Fibroblast of skin of left quadriceps (primary cell): ENCODE results near the gene RAPGEF5.

Experiments
- DNase-seq, 2 experiments: peaks; one replicate each; pipeline ENCODE4 v3.0.0-alpha.2; 2013; ENCODE audit warnings: low read depth in 2 of 2

The RAPGEF5 gene

DNA sequence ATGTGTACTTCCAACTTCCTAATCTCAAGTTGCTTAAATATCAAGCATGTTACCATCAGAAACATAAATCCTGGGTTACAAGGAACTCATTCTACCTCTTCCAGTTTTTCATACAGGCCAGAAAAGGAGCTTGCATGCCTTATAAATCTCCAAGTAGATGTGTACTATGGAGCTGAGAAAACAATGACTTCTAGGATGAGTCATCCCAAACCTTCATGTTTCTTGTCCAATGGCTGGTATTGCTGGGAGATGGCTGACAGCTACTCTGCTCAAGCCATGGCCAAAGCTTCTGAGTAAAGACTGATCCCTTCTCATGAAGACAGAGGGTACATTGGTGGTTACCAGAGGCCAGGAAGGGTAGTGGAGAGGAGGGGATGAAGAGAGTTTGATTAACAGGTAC is 8.6 kb downstream of the RAPGEF5 start:
- no peak for DNase-seq

DNA sequence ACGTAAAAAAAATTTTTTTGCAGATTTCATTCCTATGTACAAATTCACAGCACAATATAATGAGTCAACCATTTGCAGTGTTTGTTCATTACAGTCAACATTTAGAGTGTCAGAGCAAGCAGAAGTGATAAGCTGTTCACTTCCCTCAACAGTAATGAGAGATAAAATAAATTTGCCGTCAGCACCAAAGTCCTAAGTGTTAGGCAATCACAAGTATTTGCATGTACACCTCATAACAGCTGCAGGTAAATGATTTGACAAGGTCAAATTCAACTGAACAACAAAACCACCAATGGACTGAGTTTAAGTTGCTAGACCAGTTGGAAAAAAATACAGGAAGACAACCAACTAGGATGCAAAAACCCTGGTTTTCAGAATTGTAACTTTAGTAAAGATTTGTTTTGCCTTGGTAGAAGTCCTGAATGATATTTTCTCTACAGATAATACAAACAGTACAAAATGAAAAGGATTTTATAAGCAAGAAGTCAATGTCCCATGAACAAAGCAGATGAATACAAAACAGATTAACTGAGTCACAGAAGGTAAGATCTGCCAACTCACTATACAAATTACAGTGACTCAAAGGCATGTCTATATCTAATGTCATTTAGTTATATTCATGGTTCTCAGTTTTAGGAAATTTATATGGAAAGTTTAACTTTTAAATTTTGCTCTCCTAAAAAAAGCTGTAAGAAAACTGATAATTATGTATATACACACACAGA is 10.4 kb downstream of the RAPGEF5 start:
- no peak for DNase-seq

DNA sequence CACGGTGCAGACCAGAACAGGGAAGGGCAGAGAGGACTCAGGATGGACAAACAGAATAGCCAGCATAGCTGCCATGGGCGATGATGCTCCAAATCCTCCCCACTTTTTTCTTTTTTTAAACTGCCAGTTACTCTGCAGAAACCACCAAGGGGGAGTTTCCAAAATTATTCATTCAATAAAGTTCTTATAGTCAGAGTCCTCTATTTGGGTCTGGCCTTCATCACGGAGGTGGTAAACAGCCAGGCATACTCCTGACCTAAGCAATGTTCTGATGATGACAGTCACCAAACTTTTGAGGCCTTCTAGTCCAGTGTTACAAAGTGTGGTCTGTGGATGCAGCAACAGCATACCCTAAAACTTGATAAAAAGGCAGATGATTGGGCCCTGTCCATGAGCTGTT is 12.3 kb downstream of the RAPGEF5 start:
- DNase-seq: no peak

DNA sequence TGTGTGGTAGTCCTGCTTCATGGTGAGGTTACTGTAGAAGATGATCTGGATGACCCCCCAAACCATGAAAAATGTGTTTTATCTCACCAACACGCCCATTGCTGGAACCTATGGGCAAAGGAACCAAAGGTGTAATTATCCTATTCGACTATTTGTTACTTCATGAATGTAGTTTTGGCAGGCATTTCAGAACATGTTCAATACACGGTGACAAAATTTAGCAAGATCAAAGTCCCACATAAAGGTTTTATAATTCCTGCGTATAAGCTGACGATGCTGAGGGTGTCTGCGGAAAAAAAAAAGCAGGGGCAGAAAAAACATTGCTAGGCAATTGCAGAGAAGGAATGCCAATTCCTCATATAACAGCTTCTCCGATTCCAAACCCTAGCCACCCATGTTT is 13.3 kb downstream of the RAPGEF5 start:
- DNase-seq: no peak

DNA sequence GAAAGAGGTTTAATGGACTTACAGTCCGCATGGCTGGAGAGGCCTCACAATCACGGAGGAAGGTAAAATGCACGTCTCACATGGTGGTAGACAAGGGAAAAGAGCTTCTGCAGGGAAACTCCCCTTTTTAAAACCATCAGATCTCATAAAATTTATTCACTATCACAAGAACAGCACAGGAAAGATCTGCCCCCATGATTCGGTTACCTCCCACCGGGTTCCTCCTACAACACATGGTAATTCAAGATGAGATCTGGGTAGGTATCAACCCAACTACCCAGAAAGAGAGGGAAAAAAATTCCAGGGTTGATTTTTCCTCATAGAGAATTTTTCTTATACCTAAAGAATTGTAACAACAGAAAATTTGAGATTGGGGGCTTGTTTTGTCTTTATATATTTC is 13.9 kb downstream of the RAPGEF5 start:
- DNase-seq: no peak

DNA sequence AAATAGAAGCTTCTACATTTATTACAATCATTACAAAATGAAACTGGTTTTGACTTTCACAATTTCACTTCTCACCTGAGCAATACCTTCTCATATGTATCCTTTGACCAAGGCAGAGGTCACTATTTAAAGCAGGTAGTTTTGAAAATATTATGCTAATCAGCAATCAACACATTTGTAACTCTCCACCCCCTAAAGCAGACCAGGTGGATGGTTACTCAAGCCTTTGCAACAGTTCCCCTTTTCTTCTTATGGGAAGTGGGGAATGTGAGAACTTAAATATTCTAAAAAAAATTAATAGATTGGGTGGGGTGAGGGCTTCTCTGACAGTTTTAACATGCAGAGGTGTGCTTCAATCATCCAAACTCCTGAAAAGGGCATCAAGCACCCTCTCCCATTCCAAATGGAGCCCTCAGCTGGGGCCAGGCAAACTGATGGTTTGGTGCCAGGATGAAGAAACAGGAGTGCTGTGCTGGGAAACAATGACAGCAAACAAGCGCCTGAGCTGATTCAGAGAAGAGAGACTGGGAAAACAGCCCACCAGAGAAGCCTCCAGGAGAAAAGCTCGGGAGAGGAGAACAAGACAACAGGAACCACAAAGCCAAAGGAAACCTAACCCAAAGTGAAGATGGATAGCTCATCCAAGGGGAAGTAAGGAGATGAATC is 17.1 kb downstream of the RAPGEF5 start:
- DNase-seq: no peak

DNA sequence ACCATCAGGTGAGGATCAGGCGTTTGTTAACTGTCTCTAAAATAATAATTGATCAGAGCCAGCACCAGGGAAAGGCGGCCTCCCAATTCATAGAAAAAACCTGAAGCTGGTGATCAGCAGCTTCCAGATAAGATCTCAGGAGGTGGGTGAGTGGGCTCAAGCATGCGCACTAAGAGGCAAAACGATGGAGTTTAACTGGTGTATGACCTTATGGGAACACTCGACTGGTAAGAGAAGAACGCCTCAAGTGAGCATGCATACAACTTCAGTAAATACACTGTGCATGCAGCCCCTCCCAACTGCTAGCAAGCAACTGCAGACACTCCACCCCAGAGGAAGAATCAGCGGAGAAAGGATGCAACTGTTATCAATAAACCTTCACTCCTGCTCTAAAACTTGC is 18.1 kb downstream of the RAPGEF5 start:
- no peak for DNase-seq

DNA sequence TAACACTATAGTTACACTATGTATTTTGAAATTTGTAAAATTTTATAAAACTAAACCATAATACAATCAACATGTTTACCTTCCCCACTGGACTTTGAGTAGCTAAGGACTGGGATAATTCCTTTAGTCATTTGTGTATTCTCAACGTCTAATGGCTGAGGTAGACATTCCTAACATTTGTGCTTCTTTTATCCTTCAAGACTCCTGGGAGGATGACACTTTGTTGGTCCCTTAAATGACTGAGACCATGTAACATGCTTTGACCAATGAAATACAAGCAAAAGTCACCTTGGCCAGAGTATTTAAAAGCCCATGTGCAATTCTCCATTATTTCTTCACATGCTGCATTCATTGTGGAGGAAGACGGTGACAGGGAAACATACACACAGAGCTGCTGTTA is 18.5 kb downstream of the RAPGEF5 start:
- no peak for DNase-seq

DNA sequence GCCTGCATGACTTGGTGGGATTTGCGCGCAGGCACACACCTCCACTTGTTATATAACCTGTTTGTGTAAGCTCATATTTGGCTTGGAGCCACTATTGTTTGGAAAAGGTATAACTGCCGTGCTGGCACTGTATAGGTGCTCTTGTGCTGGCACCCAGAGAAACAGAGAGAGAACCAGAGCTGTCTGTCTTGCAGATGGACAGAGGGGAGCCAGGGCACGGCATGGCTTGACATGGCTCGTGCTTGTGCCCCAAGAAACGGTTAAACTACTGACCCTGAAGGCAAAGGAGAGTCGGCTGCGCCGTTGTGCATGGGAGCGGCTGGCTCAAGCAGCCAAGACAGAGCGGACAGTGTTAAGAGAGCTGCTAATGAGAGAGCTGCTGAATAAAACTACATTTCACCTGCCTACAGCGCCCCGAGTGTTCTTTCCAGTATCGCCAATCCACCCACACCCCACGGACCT is 23.2 kb downstream of the RAPGEF5 start:
- no peak for DNase-seq

DNA sequence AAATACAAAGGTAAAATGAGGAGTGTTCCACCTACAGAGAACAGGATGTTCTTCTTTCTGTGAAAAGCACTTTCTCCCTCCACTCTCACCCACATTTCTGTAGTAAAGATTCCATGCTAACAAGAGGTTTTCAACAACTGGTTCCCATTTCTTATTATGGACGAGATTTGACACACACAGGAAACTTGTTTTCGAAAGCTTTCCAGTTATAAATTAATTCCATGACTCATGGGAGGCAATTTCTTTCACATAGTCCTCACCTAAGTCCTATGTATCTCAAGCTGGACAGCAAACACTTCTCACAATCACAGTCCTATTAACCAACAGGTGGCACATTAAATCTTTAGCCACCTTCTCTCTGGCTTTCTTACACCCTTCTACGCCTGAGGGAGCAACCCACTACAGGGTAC is 24.5 kb downstream of the RAPGEF5 start:
- no peak for DNase-seq

DNA sequence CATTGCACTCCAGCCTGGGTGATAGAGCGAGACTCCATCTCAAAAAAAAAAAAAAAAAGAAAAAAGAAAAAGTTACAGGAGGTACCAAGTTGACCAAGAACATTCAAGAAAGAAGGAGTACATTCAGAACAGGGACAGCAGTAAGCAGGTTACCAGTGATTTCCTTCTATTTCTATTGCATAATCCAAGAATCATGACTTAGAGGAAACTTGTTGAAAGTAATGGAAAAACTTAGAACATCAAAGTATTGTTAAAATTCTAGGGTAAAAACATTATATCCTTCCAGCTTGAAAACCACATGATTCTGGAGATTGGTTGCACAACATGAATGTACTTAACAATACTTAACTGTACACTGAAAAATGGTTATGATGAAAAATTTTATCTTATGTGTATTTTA is 25.2 kb downstream of the RAPGEF5 start:
- no peak for DNase-seq

DNA sequence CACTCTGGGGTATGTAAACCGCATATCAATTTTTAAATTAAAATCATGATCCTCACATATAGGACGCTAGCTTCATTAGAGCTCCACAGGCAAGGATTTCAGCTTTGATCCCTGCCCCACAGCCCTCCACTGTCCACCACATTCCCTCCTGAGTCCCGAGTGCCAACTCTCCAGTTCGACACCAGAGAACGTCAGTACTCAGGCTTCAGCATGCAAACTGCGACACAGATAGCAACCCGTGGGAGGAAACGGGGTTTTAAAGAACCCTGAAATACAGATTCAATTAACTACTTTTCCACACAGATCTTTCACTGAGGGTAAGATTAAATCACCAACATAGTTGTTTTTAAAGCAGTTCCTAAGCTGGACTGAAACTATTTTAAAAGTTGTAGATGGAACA is 26.1 kb downstream of the RAPGEF5 start:
- no peak for DNase-seq

DNA sequence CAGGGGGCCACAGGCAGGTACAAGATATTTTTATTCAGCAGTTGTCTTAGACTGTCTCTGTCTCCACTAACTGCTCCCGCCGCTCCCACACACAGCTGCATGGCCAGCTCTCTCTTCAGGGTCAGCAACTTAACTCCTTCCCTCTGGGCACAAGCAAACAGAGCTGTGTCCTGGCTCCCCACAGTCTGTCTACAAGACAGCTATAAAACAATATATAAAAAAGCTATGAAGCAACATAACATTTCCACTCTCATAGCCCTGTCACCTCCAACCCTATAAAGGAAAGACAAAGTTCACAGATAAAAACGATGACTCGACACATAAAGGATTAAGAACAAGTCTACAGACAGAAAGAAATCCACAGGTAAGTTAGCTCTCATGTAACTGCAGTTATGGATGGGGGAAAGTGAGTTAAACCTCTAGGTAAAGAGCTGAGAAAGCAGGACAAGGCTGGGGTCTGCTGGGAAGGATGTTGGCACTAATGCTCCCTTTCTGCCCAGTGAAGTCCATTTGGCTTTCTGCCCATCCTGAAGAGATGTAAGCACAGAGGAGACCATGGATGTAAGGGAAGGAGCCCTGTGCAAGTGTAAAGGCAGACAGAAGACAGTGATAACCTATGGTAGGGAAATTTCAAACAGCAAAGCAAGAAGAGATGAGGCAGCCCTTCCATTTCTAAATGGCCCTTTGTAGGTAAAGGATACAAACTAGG is 27.0 kb downstream of the RAPGEF5 start:
- DNase-seq: no peak

DNA sequence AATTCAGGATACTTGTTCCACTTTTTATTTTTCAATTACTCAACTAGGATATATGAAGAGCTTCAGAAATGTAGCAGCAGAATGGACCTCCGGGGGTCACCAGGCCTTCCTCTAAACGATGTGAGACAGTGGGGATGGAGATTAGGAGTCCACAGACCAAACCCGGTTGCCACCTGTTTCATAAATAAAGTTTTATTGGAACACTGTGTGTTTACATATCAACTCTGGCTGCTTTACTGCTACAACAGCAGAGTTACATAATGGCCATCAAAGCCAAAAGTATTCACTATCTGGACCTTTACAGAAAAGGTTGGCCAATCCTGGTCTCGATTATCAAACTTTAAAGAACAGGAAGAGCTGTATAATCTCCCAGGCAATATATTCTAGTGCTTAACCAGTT is 30.8 kb downstream of the RAPGEF5 start:
- DNase-seq: no peak

DNA sequence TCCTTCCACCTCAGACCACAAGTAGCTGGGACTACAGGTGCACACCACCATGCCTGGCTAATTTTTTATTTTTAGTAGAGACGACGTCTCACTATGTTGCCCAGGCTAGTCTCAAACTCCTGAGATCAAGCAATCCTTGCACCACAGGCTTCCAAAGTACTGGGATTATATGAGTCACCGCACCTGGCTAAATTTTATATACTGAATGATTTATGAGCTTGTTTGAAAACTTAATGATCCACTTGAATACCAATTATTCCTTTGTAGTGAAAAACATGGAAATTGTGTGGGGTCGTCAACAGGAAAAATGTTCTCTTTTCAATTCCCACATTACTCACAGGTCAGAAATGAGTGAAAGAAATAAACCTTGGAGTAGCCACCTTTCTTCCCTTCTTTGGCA is 31.3 kb downstream of the RAPGEF5 start:
- no peak for DNase-seq

DNA sequence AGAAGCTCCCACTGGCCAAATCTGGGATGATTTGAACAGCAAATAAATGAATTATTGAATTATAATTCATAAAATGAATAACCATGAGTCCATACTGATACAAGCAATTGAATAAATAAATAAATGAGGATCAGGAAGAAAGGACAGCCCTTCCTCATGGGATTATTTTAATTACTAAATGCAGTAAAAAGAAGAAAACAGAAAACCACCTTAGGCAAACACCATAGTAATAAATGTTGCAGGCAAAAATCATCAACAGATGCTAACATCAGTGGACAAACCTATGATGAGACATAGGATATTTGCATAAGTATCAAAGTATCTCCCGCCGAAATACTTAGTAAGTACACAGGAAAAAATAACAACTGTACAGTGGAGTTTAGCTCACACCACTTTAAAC is 33.2 kb downstream of the RAPGEF5 start:
- no peak for DNase-seq

DNA sequence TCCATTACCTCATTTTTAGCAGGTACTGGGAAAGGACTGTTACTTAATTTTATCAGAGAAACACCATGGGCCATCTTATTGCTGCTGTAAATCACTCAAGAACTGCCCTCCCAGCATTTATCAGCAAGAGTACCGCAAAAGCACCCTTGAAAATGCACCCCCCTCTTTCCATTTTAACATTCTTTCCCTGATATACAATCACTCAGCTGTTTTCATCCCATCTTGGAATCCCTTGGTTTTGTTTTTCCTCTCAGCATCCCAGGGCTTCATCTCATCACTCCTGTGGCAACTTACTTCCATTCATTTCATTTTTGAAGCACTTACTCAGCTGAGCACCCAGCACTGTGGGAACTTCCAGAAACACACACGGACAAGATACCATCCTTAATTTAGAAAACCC is 36.5 kb downstream of the RAPGEF5 start:
- no peak for DNase-seq

DNA sequence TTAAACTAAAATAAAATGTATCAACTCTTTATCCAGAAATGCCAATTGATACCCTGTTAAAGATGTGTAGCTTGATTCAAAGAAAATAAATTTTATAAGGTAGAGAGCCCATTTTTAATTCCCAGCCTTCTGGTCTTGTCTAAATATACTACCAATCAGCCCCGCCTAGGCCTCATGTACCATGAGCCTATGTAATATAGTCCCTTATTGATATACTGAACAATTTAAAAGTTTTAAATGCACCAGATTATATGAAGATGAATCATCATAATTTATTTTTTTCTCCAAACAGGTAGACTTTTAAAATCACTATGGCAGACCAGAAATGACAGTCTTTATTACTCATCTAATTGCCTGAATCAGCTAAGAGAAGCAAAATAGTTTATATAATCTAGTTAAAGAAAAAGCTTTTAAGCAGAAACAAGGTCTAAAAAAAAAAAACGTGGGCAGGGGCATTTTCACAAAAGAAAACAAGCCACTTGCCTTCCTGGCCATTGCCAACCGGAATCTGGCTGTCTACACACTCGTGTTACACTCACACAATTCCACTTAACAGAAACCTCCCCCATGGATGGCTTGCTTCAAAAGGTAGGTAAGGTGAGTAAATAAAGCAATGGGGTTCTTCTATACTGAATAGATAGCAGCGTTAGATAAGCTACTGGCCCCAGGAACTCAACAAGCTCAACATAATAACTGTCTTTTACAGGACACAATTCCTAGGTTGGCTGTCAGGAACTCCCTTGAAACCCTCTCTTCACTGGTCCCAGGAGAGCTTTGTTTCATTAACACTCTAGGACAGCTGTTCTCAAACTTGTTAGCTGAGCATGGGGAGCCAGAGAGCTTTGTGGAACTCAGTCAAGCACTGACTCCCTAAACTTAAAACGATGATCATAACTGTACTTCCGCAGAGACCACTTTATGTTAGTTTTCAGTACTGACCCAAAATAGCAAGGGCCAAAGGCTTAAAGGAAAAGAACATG is 37.2 kb downstream of the RAPGEF5 start:
- no peak for DNase-seq

DNA sequence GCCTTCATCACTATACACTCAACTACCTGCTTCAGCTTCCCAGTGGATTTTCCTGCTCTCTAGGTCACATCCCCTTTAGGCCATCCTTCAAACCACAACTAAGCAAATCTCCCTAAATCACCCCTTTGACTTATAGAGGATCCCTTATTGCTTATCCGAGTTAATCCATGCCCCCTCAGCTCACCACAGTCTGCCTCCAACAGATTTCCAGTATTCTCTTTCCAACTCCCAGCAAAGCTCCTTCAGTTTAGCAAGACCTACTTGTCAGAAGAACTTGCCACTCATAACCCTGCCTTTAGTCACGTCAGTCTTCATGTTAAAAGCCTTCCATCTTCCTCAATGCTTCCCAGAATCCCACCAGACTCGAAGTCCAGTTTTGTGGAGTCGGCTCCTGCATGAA is 38.6 kb downstream of the RAPGEF5 start:
- no peak for DNase-seq

DNA sequence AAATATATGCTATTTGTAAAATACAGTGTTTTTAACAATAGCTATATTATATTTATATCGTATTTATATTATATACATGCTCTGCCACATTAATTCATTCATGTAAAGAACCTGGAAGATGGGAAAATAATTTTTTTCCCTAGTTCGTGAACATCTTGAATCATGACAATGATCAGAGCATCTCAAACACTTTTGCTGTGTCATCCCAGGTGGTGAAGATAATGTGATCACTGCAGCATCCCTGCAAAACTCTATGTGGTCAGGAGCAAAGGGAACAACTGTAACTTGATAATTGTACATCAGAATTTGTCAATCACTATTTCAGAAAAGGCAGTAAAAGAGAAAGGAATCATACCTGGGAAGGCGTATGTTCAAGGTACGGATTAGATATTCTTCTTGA is 39.3 kb downstream of the RAPGEF5 start:
- DNase-seq: no peak

DNA sequence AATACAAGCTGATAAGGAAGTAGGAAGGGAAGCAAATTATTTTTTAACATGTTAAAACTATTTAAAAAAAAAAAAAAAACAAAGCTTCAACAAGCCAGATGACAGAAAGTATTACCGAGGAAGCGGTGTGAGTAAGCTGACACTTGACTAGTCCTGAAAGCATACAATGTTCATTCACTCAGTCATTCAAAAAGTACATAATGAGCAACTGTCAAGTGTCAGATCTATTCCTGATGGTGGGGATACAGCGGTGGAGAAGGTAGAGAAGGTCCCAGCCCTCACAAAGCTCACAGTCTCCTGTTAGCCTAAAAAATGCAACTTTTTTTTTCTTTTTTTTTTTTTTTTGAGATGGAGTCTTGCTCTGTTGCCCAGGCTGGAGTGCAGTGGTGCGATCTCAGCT is 40.0 kb downstream of the RAPGEF5 start:
- no peak for DNase-seq

DNA sequence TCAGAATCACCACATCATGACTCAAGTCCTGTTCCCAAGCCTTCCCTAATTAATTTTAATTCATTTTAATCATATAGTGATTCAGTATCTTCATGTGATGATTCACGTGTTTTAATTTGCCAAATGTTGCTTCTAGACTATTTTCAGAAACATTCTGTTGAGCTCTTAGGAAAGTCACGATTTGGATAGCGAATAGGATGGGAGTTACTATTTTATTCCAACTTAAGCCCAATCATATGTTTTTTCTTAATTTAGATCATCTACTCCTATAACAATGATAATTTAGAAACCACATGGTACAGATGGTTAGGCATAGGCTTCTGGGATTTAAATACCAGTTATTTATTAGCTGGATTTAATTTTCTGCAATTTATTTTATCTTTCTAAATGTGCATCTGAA is 49.1 kb downstream of the RAPGEF5 start:
- no peak for DNase-seq
